ENCODE measurements around the gene TCN2.
"Not testable (repeated sequence)": the region's sequence is repeated elsewhere in the genome, so short reads cannot be mapped to it uniquely, and the experiment has no call there.

TCN2 gene

GRCh38 chr22:30580896-30581295 is 26.1 kb upstream of the TCN2 start:
- DNase-seq, result no peak

- no peak for DNase-seq
Observed at GRCh38 chr22:30582051-30582450, 24.9 kb upstream of the TCN2 start.

- no peak for DNase-seq
Observed at GRCh38 chr22:30582788-30583545, 24.0 kb upstream of the TCN2 start.

- DNase-seq, result no peak
Observed at GRCh38 chr22:30584441-30584840, 22.5 kb upstream of the TCN2 start.

GRCh38 chr22:30586414-30586813 is 20.6 kb upstream of the TCN2 start:
- DNase-seq, result no peak

- no peak for DNase-seq
Observed at GRCh38 chr22:30591191-30591587, 15.8 kb upstream of the TCN2 start.

GRCh38 chr22:30591588-30592359 is 15.2 kb upstream of the TCN2 start, which contains the start of gene PES1:
Gene PES1 (minus strand): TSS chr22:30591910. CDS start chr22:30591833, 77 bp downstream.
- DNase-seq, result peak; percentile 98

GRCh38 chr22:30592360-30592713 is 14.6 kb upstream of the TCN2 start:
- DNase-seq, result not testable (repeated sequence)

GRCh38 chr22:30596199-30596598 is 10.8 kb upstream of the TCN2 start:
- no peak for DNase-seq

- DNase-seq, result no peak
Observed at GRCh38 chr22:30596886-30597285, 10.1 kb upstream of the TCN2 start.

- DNase-seq, result no peak
Observed at GRCh38 chr22:30598986-30599385, 8.0 kb upstream of the TCN2 start.

- no peak for DNase-seq
Observed at GRCh38 chr22:30600921-30601320, 6.1 kb upstream of the TCN2 start.

GRCh38 chr22:30601464-30601863 is 5.5 kb upstream of the TCN2 start:
- DNase-seq, result no peak

GRCh38 chr22:30602049-30602448 is 4.9 kb upstream of the TCN2 start:
- peak; percentile 43 for DNase-seq

GRCh38 chr22:30603801-30604200 is 3.2 kb upstream of the TCN2 start:
- no peak for DNase-seq

GRCh38 chr22:30604723-30605122 is 2.3 kb upstream of the TCN2 start:
- DNase-seq, result no peak

- peak; percentile 54 for DNase-seq
Observed at GRCh38 chr22:30605449-30606110, 1.4 kb upstream of the TCN2 start.

GRCh38 chr22:30607300-30607930 is 441 bp downstream of the TCN2 start:
- DNase-seq, result no peak

GRCh38 chr22:30607939-30608338 is 965 bp downstream of the TCN2 start:
- DNase-seq, result no peak

- DNase-seq, result peak; percentile 13
Observed at GRCh38 chr22:30609260-30610185, 2.5 kb downstream of the TCN2 start.

- no peak for DNase-seq
Observed at GRCh38 chr22:30610299-30610698, 3.3 kb downstream of the TCN2 start.

- no peak for DNase-seq
Observed at GRCh38 chr22:30611197-30611596, 4.2 kb downstream of the TCN2 start.
